ENCODE results near the gene EED. TPM values are rescaled to one million over a fixed set of nuclear protein-coding genes. Genes with fewer than 3 reads are reported as not detected.

Gene EED
- total RNA-seq, 1 experiment from 2014 or later: 24.4 TPM

GRCh38 chr11:86234831-86235461 lies 9.6 kb upstream of the EED start:
- CTCF ChIA-PET: no interaction called here
- H3K36me3 Mint-ChIP-seq (ENCODE audit: insufficient read depth, unreplicated experiment): no peaks in the 10 kb centered on the region
- intact Hi-C loops (cut with micrococcal nuclease; ENCODE audit: unreplicated experiment): no loop called here
- H3K9me3 Mint-ChIP-seq (ENCODE audit: low read depth, unreplicated experiment): no peaks in the 10 kb centered on the region
- DNase-seq: no peak
- no peaks in the 10 kb centered on the region for H3K27me3 Mint-ChIP-seq (ENCODE audit: unreplicated experiment)
- no peak for TF ChIP-seq CTCF (IDR thresholded peaks at IDR 0.05; ENCODE audit: unreplicated experiment)
- no TSS peak for BruUV-seq (replicated peaks)
- H3K27ac Mint-ChIP-seq (ENCODE audit: unreplicated experiment): no peak overlapping the region
- H3K4me3 Mint-ChIP-seq (ENCODE audit: low read depth, unreplicated experiment): no peak overlapping the region
- no peaks in the 10 kb centered on the region for H3K4me1 Mint-ChIP-seq (ENCODE audit: low read depth, unreplicated experiment)

DNA sequence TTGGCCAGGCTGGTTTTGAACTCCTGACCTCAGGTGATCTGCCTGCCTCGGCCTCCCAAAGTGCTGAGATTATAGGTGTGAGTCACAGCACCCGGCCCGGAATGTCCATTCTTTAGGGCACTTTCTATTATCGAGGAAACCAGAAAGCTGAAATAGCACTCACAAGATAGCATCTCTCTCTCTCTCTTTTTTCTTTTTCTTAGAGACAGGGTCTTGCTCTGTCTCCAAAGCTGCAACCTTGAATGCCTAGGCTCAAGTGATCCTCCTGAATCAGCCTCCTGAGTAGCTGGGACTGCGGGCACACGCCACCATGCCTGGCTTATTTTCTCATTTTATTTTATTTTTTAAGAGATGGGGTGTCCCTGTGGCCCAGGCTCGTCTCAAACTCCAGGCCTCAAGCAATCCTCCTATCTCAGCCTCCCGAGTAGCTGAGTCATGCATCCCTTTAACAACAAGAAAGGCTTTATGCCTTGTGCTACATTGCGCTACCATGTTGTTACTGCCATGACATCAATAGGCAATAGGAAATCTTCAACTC lies 7.2 kb upstream of the EED start:
- no peaks in the 10 kb centered on the region for H3K4me1 Mint-ChIP-seq (ENCODE audit: low read depth, unreplicated experiment)
- CTCF ChIA-PET: no interaction called here
- no peak overlapping the region for H3K27ac Mint-ChIP-seq (ENCODE audit: unreplicated experiment)
- intact Hi-C loops (cut with micrococcal nuclease; ENCODE audit: unreplicated experiment): no loop called here
- no peak overlapping the region for H3K4me3 Mint-ChIP-seq (ENCODE audit: low read depth, unreplicated experiment)
- no peak for TF ChIP-seq CTCF (IDR thresholded peaks at IDR 0.05; ENCODE audit: unreplicated experiment)
- no peaks in the 10 kb centered on the region for H3K27me3 Mint-ChIP-seq (ENCODE audit: unreplicated experiment)
- no TSS peak for BruUV-seq (replicated peaks)
- no peak for DNase-seq
- no peaks in the 10 kb centered on the region for H3K36me3 Mint-ChIP-seq (ENCODE audit: insufficient read depth, unreplicated experiment)
- H3K9me3 Mint-ChIP-seq (ENCODE audit: low read depth, unreplicated experiment): no peaks in the 10 kb centered on the region

DNA sequence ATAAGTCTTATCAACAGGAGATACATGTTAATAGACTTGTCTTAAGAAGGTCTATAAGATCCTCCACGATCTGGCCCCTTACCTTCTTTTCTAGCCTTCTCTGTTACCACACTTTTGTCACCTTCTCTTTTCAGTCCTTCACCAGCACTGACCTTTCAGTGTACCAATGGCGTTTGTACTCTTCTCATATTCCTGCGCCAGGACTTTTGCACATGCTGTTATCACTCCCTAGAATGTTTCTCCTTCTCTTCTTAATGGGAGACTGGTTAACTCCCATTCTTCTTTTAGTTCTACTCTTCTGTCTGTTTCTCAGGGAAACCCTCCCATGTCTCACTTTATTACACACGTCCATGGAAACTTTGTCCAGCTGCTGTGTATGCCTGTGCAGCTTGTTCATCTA lies 4.4 kb upstream of the EED start:
- Mint-ChIP-seq H3K27ac (ENCODE audit: unreplicated experiment) (no peak overlapping the region), H3K27me3 (ENCODE audit: unreplicated experiment) (no peaks in the 10 kb centered on the region), H3K9me3 (ENCODE audit: low read depth, unreplicated experiment) (no peaks in the 10 kb centered on the region), H3K4me1 (ENCODE audit: low read depth, unreplicated experiment) (no peaks in the 10 kb centered on the region), H3K36me3 (ENCODE audit: insufficient read depth, unreplicated experiment) (no peaks in the 10 kb centered on the region), H3K4me3 (ENCODE audit: low read depth, unreplicated experiment) (no peak overlapping the region)
- no peak for DNase-seq
- CTCF ChIA-PET: no interaction called here
- no TSS peak for BruUV-seq (replicated peaks)
- TF ChIP-seq CTCF (IDR thresholded peaks at IDR 0.05; ENCODE audit: unreplicated experiment): no peak
- intact Hi-C loops (cut with micrococcal nuclease; ENCODE audit: unreplicated experiment): no loop called here

GRCh38 chr11:86241956-86242535 lies 2.5 kb upstream of the EED start:
- no peaks in the 10 kb centered on the region for H3K27me3 Mint-ChIP-seq (ENCODE audit: unreplicated experiment)
- CTCF ChIA-PET: no interaction called here
- no peaks in the 10 kb centered on the region for H3K9me3 Mint-ChIP-seq (ENCODE audit: low read depth, unreplicated experiment)
- no peak overlapping the region for H3K27ac Mint-ChIP-seq (ENCODE audit: unreplicated experiment)
- intact Hi-C loops (cut with micrococcal nuclease; ENCODE audit: unreplicated experiment): no loop called here
- no peak overlapping the region for H3K4me3 Mint-ChIP-seq (ENCODE audit: low read depth, unreplicated experiment)
- no peak for DNase-seq
- no TSS peak for BruUV-seq (replicated peaks)
- H3K36me3 Mint-ChIP-seq (ENCODE audit: insufficient read depth, unreplicated experiment): peaks cover 4% of the 10 kb centered on the region
- no peak for TF ChIP-seq CTCF (IDR thresholded peaks at IDR 0.05; ENCODE audit: unreplicated experiment)
- H3K4me1 Mint-ChIP-seq (ENCODE audit: low read depth, unreplicated experiment): peaks cover under 1% of the 10 kb centered on the region
